ENCODE measurements around the gene HS2ST1.
A peak's percentile ranks its signal among the peaks of the same experiment; 100 is the strongest.

Gene HS2ST1

GRCh38 chr1:86913399-86913895, 988 bp upstream of the HS2ST1 start:
- Histone ChIP-seq H3K9me3 (ENCODE audit: low read length) (no peaks in the 10 kb centered on the region), H3K4me3 (ENCODE audit: low read depth, low read length, poor library complexity, severe bottlenecking) (peak overlapping the region; percentile 96), H3K9ac (ENCODE audit: low read length) (peak overlapping the region; percentile 97), H3K27me3 (ENCODE audit: insufficient read depth, low read length) (no peaks in the 10 kb centered on the region), H2AFZ (ENCODE audit: low read length) (0 out of 2 replicates have a peak overlapping the region, but pooled peaks have one; percentile 2), H3K79me2 (ENCODE audit: insufficient read depth, low read length) (peaks cover 91% of the 10 kb centered on the region), H3K27ac (ENCODE audit: low read depth, low read length, poor library complexity, severe bottlenecking) (peak overlapping the region; percentile 87), H3F3A (ENCODE audit: insufficient read depth, low read length) (no peaks in the 10 kb centered on the region), H3K4me1 (ENCODE audit: insufficient read depth, low read length, severe bottlenecking) (peaks cover 41% of the 10 kb centered on the region), H3K4me2 (ENCODE audit: low read length) (peak overlapping the region; percentile 86), H3K9me2 (ENCODE audit: low read depth, low read length) (no peaks in the 10 kb centered on the region), H3K36me3 (ENCODE audit: insufficient read depth, low read length) (peaks cover 29% of the 10 kb centered on the region), H4K20me1 (ENCODE audit: insufficient read depth, low read length) (no peaks in the 10 kb centered on the region)
- TF ChIP-seq, protein P1, sequence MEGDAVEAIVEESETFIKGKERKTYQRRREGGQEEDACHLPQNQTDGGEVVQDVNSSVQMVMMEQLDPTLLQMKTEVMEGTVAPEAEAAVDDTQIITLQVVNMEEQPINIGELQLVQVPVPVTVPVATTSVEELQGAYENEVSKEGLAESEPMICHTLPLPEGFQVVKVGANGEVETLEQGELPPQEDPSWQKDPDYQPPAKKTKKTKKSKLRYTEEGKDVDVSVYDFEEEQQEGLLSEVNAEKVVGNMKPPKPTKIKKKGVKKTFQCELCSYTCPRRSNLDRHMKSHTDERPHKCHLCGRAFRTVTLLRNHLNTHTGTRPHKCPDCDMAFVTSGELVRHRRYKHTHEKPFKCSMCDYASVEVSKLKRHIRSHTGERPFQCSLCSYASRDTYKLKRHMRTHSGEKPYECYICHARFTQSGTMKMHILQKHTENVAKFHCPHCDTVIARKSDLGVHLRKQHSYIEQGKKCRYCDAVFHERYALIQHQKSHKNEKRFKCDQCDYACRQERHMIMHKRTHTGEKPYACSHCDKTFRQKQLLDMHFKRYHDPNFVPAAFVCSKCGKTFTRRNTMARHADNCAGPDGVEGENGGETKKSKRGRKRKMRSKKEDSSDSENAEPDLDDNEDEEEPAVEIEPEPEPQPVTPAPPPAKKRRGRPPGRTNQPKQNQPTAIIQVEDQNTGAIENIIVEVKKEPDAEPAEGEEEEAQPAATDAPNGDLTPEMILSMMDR (IDR thresholded peaks at IDR 0.05; ENCODE audit: low read length) = no peak
- TF ChIP-seq EZH2 (IDR thresholded peaks at IDR 0.05; ENCODE audit: borderline replicate concordance, low read length) = no peak

DNA sequence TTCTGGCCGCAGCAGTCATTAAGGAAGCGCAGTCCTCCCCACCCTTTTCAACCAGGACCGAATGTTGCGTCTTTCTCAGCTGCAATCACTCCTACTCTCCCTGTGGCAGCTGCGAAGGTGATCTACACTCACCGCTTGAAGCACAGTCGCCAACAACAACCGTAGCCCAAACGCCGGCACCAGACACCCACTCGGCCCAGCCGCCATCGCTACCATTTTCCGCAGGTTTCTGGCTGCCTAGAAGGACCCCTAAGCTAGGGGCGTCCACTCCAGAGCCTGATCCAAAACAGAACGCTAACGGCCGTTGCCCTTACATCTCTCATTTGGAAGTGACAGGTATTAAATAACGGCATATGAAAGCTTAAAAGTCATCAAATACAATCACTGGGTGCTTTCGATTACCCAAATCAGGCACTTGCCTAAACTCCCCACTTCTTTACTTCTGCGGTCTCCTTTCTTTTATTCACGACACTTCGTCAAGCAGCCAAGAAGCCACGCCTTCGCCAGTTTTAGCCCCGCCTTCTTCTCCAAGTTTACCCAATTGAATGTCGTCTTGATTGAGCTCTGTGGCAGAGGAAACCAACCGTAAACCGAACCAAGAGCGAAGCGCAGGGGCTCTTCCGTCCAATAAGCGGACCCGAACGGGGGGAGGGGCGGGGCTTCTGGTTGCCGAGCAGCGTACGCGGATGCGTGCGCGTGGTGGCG, 387 bp upstream of the HS2ST1 start, which contains the start of gene SELENOF:
Gene SELENOF (minus strand): TSS at position 231 of the 705 bp plus-strand sequence. CDS start 15 bp downstream, at position 216.
- H2AFZ ChIP-seq (ENCODE audit: low read length) = 0 out of 2 replicates have a peak within 1 kb of the TSS, but pooled peaks have one; percentile 2

GRCh38 chr1:86914998-86915736, 732 bp downstream of the HS2ST1 start:
- Histone ChIP-seq H3K4me3 (ENCODE audit: low read depth, low read length, poor library complexity, severe bottlenecking) (peak overlapping the region; percentile 95), H3K4me1 (ENCODE audit: insufficient read depth, low read length, severe bottlenecking) (peaks cover 41% of the 10 kb centered on the region), H4K20me1 (ENCODE audit: insufficient read depth, low read length) (no peaks in the 10 kb centered on the region), H3K27ac (ENCODE audit: low read depth, low read length, poor library complexity, severe bottlenecking) (peak overlapping the region; percentile 74), H3F3A (ENCODE audit: insufficient read depth, low read length) (no peaks in the 10 kb centered on the region), H3K9me3 (ENCODE audit: low read length) (0 out of 2 replicates have a peak, but pooled peaks cover 2% of the 10 kb centered on the region), H3K9me2 (ENCODE audit: low read depth, low read length) (no peaks in the 10 kb centered on the region), H3K79me2 (ENCODE audit: insufficient read depth, low read length) (peaks cover 89% of the 10 kb centered on the region), H3K36me3 (ENCODE audit: insufficient read depth, low read length) (peaks cover 17% of the 10 kb centered on the region), H3K27me3 (ENCODE audit: insufficient read depth, low read length) (no peaks in the 10 kb centered on the region), H3K4me2 (ENCODE audit: low read length) (peak overlapping the region; percentile 93), H3K9ac (ENCODE audit: low read length) (peak overlapping the region; percentile 85), H2AFZ (ENCODE audit: low read length) (no peak overlapping the region)
- TF ChIP-seq, protein P1 (IDR thresholded peaks at IDR 0.05; ENCODE audit: low read length) = no peak
- no peak for TF ChIP-seq EZH2 (IDR thresholded peaks at IDR 0.05; ENCODE audit: borderline replicate concordance, low read length)

More for the DNA sequence above, 387 bp upstream of the HS2ST1 start, which contains the start of gene SELENOF:
- H3K9ac ChIP-seq (ENCODE audit: low read length) = peak within 1 kb of the TSS; percentile 97
- H3K4me1 ChIP-seq (ENCODE audit: insufficient read depth, low read length, severe bottlenecking) = peaks cover 41% of the 10 kb centered on the region
- no peaks in the 10 kb centered on the region for H3K27me3 ChIP-seq (ENCODE audit: insufficient read depth, low read length)
- H3F3A ChIP-seq (ENCODE audit: insufficient read depth, low read length) = no peaks in the 10 kb centered on the region
- H3K79me2 ChIP-seq (ENCODE audit: insufficient read depth, low read length) = peaks cover 89% of the 10 kb centered on the region
- H3K9me3 ChIP-seq (ENCODE audit: low read length) = no peaks in the 10 kb centered on the region
- peak within 1 kb of the TSS; percentile 93 for H3K4me2 ChIP-seq (ENCODE audit: low read length)
- peak within 1 kb of the TSS; percentile 96 for H3K4me3 ChIP-seq (ENCODE audit: low read depth, low read length, poor library complexity, severe bottlenecking)
- peak within 1 kb of the TSS; percentile 87 for H3K27ac ChIP-seq (ENCODE audit: low read depth, low read length, poor library complexity, severe bottlenecking)
- peaks cover 23% of the 10 kb centered on the region for H3K36me3 ChIP-seq (ENCODE audit: insufficient read depth, low read length)
- TF ChIP-seq, protein P1 (IDR thresholded peaks at IDR 0.05; ENCODE audit: low read length) = no peak
- no peak for TF ChIP-seq EZH2 (IDR thresholded peaks at IDR 0.05; ENCODE audit: borderline replicate concordance, low read length)
- H4K20me1 ChIP-seq (ENCODE audit: insufficient read depth, low read length) = no peaks in the 10 kb centered on the region
- no peaks in the 10 kb centered on the region for H3K9me2 ChIP-seq (ENCODE audit: low read depth, low read length)

Measured in OCI-LY1 (cell line).